ENCODE measurements around the gene SLC12A3.

The SLC12A3 gene

DNA sequence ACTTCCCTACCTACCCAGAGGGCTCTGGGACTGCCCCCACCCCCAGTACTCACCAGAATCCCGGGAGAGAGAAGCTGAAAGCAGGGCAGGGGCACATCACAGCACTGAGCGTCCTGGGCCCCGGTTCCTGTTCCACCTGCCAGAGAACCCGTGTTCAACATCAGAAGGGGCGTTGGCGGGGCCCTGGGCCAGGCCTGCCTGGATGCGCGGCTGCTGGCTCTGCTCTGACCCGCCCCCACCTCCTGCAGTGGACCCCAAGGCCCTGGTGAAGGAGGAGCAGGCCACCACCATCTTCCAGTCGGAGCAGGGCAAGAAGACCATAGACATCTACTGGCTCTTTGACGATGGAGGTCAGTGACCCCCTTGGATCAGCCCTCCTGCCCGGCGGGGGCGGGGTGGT lies 27.7 kb downstream of the SLC12A3 start:
- no peak for DNase-seq (ENCODE audit: low read depth)

DNA sequence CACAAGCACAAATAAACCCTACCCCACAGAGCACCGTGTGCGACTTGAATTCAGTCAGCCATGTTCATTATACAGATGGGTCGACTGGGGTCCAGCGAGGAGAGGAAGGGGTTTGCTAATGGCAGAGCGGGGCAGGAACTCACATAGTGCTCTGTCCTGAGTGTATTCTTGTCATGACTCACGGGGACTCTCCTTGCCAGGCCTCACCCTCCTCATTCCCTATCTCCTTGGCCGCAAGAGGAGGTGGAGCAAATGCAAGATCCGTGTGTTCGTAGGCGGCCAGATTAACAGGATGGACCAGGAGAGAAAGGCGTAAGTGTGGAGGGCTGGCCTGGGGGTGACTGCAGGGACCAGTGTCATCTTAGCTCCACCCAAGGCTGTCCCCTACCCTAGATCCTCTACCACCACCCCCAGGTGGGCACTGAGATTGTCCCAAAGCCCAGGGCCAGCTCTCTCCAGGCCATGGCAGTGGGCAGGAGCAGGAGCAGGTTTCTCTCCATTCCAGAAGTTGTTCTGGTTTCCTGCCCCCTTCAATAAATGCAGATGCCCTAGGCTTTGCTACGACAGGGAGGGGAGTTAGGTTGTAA lies 29.4 kb downstream of the SLC12A3 start:
- DNase-seq (ENCODE audit: low read depth): no peak

DNA sequence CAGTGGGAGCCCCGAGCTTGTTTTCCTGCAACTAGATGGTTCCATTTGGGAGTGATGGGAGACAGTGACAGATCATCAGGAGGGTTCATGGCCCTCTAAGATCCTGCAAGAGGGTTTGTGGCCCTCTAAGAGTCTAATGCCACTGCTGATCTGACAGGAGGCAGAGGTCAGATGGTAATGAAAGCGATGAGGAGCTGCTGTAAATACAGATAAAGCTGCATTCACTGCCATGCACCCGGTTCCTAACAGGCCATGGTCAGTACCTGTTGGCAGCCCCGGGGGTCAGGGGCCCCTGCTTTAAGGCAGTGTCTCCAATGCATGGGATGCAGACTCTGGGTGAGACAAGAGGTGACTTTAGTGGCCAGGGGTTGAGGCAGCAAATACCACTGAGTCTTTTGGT lies 30.8 kb downstream of the SLC12A3 start:
- no peak for DNase-seq (ENCODE audit: low read depth)

DNA sequence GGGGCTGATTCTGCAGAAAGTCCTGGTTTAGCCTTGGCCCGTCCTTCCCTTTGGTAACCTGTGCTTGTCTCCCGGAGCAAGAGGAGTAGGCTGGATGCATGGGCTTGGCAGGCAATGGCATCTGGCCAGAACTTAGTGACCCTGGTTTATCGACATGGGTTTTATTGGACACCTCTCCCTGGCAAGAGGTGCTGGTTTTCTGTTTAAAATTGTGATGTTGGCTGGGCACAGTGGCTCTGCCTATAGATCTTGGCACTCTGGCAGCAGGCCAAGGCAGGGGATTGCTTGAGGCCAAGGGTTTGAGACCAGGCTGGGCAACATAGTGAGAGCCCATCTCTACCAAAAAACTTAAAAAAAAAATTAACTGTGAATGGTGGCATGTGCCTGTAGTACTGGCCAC lies 31.2 kb downstream of the SLC12A3 start:
- no peak for DNase-seq (ENCODE audit: low read depth)

DNA sequence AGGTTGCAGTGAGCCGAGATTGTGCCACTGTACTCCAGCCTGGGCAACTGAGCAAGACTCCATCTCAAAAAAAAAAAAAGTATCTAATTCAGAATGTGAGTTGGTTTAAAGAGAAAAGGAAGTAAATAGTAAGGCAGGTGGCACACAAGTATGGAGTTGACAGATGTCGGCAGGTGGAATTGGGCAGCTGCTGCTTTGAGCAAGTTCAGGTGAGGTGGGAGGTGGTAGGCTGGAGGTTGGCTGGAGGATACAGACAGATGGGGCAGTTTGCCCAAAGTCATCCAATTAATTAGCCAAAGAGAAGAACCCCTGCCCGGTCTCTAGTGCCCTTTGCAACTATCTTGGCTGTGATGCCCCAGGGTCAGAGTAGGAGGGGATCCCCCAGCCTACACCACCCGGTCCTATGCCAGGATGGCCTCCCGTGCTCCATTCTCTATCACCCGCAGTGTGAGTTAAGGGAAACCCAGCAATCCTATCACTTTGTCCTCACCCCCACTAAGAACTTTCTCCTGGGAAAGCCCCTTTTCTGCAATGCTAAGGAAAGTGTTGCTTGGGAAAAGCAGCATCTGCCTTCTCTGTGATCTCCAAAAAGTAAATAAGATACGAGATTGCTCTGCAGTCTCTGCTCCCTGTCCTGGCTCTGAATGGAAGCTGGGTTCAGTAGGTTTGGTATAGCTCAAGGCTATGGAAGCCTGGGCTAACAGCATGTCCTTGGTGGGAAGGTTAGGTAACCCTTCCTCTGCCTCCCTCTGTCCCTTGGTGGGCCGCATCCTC lies 32.2 kb downstream of the SLC12A3 start:
- DNase-seq (ENCODE audit: low read depth): no peak

DNA sequence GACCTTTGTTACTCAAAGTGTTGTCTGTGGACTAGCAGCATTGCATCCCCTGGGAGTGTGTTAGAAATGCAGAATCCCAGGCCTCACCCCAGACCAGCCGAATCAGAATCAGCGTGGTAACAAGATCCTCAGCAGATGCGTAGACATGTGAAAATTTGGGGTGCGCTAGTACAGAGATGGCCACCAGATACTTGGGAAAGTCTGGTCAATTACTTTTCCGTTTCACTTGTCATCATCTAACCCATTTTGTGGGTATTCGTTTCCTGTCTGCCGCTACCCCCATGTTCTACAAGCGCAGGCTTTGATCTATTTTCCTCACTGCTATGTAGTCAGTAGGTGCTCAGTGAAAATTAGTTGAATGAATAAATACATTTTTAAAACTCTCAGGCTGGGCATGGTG lies 33.8 kb downstream of the SLC12A3 start:
- no peak for DNase-seq (ENCODE audit: low read depth)

DNA sequence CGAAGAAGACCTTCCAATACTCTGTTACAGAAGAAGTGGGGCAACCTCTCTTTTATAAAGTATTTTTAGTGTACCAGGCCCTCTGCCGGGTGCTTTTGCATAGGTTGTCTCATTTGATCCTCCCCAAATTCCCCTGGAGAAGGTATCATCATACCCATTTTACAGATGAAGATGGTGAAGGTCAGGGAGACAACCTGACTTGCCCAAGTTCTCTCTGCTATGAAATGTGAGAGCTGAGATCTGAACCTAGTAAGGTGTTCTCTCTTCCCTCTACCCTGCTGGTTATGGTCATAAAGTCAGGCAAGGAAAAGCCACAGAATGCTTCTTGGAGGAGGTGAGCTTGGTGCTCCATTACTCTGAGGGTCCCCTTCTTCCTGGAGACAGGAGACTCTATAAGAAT lies 38.9 kb downstream of the SLC12A3 start:
- no peak for DNase-seq (ENCODE audit: low read depth)

DNA sequence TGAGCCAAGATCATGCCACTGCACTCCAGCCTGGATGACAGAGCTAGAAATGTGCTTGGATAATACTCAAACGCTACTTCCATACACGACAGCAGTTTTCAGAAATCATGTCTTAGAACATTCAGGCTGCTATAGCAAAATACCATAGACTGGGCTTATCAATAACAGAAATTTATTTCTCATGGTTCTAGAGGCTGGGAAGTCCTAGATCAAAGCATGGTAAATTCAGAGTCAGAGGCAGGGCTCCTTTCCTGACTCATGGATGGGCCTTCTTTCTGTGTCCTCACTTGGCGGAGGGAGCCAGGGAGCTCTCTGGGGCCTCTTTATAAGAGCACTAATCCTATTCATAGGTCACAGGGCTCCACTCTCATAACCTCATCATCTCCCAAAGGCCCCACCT lies 42.4 kb downstream of the SLC12A3 start:
- no peak for DNase-seq (ENCODE audit: low read depth)

DNA sequence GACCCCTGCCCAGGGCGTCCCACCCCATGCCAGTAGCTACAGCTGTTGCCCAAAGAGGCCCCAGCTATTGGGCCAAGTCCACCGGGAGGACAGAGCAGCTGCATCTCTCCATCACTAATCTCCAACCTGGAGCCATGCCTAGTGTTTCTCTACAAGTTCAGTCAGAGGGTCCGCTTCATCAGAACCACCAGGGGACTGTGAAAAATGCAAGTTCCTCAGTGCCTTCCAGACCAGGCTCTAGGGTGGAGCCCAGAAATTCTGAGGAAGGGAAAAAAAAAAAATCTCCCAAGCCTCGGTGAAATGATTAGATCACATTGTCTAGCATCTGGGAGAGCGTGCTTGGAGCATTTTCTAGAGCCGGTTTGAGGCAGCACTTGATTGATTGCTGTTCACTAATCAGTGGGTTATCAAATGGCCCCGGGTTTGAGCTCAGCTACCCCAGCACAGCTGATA lies 44.5 kb downstream of the SLC12A3 start:
- no peak for DNase-seq (ENCODE audit: low read depth)

DNA sequence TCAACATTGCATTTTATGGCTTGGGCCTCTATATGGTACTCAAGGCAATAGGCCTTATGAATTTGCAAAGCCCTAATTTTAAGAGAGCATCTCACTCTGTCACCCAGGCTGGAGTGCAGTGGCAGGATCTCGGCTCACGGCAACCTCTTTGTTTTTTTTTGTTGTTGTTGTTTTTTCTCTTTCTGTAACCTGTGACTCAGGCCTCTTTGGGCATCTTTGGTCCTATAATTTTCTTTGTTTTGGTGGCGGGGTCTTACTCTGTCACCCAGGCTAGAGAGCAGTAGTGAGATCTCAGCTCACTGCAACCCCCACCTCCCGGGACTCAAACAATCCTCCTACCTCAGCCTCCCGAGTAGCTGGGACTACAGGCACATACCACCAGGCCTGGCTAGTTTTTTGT lies 45.1 kb downstream of the SLC12A3 start:
- DNase-seq (ENCODE audit: low read depth): no peak

DNA sequence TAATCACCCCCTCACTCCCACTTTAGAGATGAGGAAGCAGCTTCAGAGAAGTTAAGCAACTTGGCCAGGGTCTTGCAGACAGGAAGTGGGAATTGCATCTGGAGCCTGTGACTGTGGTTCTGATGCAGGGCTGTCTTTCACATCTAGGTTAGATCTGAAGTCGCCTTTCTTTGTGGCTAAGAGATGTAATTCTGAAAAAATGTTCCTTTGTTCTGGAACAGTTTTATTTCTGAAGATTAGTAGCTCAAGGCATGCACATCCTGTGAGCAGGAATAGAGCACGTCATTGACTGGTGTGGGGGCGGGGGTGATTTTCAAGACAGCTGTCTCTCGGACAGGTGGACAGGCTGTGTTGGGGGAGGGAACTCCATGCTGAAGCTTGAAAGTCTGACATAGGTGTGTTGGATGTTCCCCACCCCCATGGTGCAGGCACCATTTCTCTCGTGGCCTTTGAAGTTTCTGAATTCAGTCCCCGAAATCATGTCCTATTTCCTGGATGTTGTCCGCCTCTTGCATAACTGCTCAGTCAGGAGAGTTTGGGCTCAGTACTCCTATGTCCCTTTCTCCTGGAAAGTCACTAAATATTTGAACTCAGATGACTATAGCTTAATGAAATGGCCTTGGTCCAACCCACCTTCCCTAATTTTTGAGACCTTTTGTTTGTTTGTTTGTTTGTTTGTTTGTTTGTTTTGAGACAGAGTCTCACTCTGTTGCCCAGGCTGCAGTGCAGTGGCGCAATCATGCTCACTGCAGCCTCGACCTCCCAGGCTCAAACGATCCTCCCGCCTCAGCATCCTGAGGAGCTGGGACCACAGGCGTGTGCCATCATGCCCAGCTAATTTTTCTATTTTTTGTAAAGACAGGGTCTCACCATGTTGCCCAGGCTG lies 45.9 kb downstream of the SLC12A3 start:
- DNase-seq (ENCODE audit: low read depth): no peak

DNA sequence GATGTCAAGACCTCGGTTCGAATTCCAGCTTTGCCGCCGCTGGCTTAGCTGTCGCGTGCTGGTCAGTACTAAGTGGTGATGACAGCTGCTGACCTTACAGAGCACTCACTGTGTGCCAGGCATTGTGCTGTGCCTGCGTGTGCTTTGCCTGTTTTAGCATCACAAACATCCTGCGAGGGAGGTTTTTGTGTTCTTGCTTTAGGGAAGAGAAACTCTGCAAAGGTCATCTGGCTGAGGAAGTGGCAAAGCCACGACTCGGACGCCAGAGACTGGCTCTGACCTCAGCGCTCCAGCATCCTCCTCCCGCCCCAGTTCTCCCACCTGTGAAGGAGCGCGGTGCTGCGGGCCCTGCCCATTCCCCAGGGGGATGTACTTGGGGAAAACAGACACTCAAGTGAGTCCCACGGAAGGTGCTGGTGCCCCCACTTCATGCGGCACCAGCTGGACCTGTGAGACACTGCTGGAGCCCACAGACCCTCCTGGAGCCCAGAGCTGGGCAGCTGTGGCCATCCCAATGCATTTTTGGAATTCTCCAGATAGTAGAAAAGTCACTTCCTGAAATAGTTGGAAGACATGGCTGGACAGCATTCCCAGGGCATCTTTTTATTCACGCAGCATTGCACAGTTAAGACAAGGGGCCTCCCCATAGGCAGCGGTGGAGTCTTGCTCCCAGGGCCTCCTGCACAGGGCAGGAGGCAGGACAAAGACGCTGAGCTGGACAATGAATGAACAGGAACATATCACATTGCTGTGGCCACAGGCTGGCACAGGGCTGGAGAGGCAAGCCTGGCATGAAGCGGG lies 47.0 kb downstream of the SLC12A3 start:
- no peak for DNase-seq (ENCODE audit: low read depth)

DNA sequence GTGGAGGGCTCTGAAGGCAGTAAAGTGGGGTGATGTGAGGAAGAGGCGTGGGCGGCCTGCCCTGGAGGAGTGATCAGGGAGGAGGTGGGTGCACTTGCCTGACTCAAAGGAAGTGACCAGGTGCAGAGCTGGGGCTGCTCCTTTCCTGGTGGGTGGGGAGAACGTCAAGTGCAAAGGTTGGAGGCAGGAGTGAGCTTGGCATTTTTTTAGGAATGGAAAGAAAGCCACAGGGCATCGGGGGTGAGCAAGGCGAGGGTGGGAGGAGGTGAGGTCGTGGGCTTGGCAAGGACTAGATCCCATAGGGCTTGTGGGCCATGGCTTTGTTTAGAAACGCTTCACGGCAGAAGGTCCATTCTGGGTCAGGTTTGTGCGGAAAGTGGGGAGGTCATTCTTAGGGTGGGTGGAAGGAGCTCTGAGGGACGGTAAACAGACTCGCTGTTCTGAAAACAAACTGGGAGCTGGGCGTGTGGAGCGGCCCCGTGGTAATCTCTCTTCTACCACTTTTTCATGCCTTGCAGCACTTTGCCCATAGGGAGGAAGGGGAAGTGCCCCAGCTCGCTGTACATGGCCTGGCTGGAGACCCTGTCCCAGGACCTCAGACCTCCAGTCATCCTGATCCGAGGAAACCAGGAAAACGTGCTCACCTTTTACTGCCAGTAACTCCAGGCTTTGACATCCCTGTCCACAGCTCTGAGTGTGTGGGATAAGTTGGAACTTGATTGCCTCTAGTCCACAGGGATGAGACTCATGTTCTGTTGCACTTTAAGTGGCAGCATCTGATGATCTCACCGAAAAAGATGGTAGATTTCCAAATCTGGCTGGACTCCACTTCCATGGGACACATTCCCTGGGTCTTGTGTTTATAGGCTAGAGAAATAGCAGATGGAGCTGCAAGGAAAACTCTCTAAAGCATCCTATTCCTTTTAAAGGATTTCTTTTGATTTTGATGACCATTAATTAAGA lies 48.0 kb downstream of the SLC12A3 start:
- no peak for DNase-seq (ENCODE audit: low read depth)

DNA sequence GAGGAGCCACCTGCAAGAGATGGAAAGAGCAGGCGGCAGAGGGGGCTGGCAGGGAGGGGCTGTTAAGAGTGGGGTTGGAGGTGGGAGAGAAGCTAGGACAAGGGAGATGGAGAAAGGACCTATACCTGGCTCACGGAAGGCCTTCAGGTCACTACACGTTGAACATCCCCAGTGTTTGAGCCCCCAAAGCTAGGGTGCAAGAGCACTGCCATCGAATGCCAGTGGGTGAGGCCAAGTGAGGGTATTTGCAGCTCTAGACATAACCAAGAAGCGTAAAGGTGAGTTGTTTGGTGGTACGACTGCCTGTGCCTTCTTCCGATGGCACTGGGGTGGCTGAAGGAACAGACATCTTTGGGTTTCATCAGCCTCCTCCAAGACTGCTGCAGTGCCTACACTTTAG lies 49.9 kb downstream of the SLC12A3 start:
- no peak for DNase-seq (ENCODE audit: low read depth)

DNA sequence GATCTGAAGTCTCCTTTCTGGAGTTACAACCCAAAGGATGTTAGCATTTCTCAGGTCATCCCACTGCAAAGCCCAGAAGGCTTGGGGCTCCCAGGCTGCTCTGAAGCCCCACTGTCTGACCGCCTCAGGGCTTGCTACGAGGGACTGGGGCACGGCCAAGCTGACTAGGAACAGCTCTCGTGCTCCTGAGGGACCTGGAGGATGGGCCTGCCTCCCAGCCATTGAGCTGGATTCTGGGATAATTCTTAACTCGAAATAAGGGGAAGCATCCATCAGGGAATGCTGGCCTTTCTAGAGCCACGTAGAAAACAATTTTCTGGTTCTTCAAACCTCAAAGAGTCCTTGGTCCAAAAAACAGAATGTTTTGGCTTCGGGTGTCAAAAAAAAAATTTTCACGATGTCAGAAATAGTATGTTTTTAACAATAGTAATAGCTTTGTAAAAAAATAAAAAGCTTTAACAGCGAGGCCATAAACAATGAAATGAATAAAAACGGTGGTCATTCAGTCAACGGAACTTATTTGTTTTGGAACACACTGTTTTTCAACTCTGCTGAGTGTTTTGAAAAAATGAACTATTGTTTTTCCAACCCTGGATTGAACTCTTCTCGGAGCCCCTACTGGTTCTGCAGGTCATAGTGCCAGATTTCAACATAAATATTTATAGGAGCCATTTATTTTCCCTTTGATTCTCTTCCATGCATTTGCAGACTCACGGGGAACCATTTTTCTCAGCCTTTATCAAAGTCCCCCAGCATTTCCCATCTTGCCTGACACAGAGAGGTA lies 50.5 kb downstream of the SLC12A3 start:
- no peak for DNase-seq (ENCODE audit: low read depth)

DNA sequence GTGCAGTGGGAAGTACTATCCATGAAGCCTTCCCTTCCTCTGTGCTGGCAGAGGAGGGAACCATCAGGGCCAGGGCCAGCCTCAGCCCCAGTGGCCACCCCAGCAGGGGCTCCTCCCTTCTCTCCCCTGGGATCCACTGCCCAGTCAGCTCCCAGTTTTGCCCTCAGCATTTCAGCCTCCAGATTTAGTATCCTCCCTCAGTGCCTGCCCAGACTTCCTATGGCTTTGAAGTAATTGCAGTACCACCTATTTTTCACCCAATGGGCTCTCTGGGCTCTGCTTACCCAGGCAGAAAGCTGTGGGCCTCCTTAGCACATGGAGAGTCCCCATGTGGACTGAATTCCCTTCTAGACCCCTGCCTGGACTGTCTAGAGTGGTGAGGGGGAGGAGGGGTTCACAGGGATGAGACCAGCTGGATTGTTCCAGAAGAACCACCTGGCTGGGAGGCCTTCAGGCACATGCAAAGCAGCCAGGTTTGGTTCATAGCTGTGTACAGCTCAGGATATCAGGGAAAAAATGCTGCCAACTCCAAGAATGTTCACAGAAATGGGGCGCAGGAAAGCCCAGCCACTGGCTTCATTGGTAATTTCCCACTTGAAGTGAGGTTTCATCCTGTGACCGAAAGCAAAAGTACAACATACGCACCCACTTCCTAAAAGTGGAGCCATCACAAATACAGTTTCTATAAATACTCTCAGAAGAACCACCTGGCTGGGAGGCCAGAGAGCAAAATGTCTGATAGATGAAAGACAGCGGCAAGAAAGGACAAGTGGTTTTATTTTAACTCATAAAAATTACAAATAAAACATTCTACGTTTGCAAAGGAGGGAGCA lies 51.8 kb downstream of the SLC12A3 start:
- DNase-seq (ENCODE audit: low read depth): no peak

DNA sequence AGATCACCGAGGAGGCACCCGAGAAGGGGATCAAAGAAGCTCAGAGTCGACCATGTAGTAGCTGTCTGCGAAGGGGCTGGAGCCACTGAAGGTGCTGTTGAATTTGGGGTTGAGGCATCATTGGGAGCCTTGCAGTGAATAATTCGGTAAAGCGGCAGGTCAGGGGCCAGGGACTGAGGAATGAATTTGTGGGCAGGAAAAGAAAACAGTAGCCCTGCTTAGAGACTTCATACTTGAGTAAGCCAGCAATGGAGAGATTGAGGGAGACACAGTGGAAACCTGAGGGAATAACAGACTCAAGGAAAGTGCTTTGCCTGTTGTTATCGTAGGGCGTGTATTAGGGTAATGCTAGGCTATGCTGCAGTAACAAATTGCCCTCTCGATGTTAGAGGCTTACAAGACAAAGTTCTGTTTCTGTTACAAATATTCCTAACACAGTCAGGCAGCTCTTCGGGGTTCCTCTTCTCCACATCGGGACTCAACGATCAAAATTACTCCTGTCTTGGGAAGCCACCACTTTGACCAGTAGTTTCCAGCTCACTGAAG lies 53.5 kb downstream of the SLC12A3 start:
- no peak for DNase-seq (ENCODE audit: low read depth)

DNA sequence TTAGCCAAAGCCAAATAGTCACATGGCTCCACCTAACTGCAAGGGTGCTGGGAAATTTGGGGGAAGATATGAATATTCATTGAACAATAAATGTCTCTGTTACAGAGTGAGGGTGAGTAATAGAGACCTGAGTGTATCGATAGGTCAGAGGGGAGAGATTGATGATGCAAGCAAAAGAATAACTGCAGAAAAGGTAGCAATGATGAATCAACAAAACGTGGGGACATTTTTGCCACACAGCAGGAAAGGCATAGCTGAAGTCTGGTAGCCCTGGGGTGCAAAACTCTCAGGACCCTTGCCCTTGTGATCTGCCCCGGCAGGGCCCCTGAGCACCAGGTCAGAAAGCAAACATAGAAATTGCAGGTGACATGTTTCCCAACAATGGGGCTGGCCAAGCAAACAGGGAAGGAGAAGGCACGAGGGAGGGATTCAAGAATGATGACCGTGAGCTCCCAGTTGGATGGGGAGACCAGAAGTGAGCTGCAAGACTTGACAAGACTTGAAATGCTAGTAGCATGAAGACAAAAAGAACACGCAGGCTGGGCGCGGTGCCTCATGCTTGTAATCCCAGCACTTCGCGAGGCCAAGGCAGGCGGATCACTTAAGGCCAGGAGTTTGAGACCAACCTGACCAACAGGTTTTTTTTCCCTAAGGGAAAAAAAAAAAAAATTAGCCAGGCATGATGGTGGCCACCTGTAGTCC lies 54.2 kb downstream of the SLC12A3 start:
- no peak for DNase-seq (ENCODE audit: low read depth)
